Measurements from ENCODE around the gene CARNS1. TPM values are rescaled to one million over a fixed set of nuclear protein-coding genes. Genes with fewer than 3 reads are reported as not detected.

The CARNS1 gene
- total and polyA plus RNA-seq, 2 experiments from 2014 or later: 0.38 to 0.43 TPM

GRCh38 chr11:67407688-67408163 lies 7.8 kb upstream of the CARNS1 start:
- H3F3A ChIP-seq (ENCODE audit: insufficient read depth): no peaks in the 10 kb centered on the region
- in situ Hi-C loops (cut with MboI): no loop called here

GRCh38 chr11:67408437-67409200 lies 6.9 kb upstream of the CARNS1 start:
- Histone ChIP-seq H3K9me2 (ENCODE audit: insufficient read depth) (no peaks in the 10 kb centered on the region), H3K4me1 (ENCODE audit: insufficient read depth) (no peaks in the 10 kb centered on the region), H3K4me3 (no peak overlapping the region), H3K79me2 (ENCODE audit: insufficient read depth) (no peaks in the 10 kb centered on the region), H3K36me3 (ENCODE audit: low read depth) (no peaks in the 10 kb centered on the region), H3K27me3 (replicated peaks; ENCODE audit: insufficient read depth) (peaks cover 23% of the 10 kb centered on the region), H3K9ac (no peak overlapping the region), H3K9me3 (ENCODE audit: low read depth) (no peaks in the 10 kb centered on the region), H3K27ac (no peak overlapping the region), H4K20me1 (ENCODE audit: insufficient read depth) (no peaks in the 10 kb centered on the region), H2AFZ (no peak overlapping the region), H3F3A (ENCODE audit: insufficient read depth) (no peaks in the 10 kb centered on the region), H3K4me2 (ENCODE audit: unreplicated experiment) (no peak overlapping the region)
- 50 to 58% methylated on average over 18 of the region's 18 CpGs for WGBS, 2 experiments (ENCODE audit: low coverage in 1 of 2, low lambda C conversion rate in 2 of 2, missing lambda C conversion rate in 2 of 2)
- in situ Hi-C loops (cut with MboI): no loop called here
- no peak for DNase-seq
- TF ChIP-seq EZH2phosphoT487 (IDR thresholded peaks at IDR 0.05; ENCODE audit: insufficient read depth, low read depth): no peak
- TF ChIP-seq EZH2 (IDR thresholded peaks at IDR 0.05; ENCODE audit: insufficient read depth, poor library complexity, severe bottlenecking): no peak

More at GRCh38 chr11:67407688-67408163, 7.8 kb upstream of the CARNS1 start:
- DNase-seq: no peak
- Histone ChIP-seq H3K27ac (no peak overlapping the region), H3K9me2 (ENCODE audit: insufficient read depth) (no peaks in the 10 kb centered on the region), H3K4me1 (ENCODE audit: insufficient read depth) (no peaks in the 10 kb centered on the region), H3K9ac (no peak overlapping the region), H3K9me3 (ENCODE audit: low read depth) (no peaks in the 10 kb centered on the region), H3K4me2 (ENCODE audit: unreplicated experiment) (no peak overlapping the region), H3K79me2 (ENCODE audit: insufficient read depth) (no peaks in the 10 kb centered on the region), H3K36me3 (ENCODE audit: low read depth) (no peaks in the 10 kb centered on the region), H3K4me3 (no peak overlapping the region), H4K20me1 (ENCODE audit: insufficient read depth) (no peaks in the 10 kb centered on the region), H3K27me3 (replicated peaks; ENCODE audit: insufficient read depth) (peaks cover 23% of the 10 kb centered on the region), H2AFZ (no peak overlapping the region)
- WGBS, 2 experiments (ENCODE audit: low coverage in 1 of 2, low lambda C conversion rate in 2 of 2, missing lambda C conversion rate in 2 of 2): 53 to 64% methylated on average over 12 of the region's 12 CpGs
- TF ChIP-seq EZH2phosphoT487 (IDR thresholded peaks at IDR 0.05; ENCODE audit: insufficient read depth, low read depth) (no peak), EZH2 (IDR thresholded peaks at IDR 0.05; ENCODE audit: insufficient read depth, poor library complexity, severe bottlenecking) (no peak)

DNA sequence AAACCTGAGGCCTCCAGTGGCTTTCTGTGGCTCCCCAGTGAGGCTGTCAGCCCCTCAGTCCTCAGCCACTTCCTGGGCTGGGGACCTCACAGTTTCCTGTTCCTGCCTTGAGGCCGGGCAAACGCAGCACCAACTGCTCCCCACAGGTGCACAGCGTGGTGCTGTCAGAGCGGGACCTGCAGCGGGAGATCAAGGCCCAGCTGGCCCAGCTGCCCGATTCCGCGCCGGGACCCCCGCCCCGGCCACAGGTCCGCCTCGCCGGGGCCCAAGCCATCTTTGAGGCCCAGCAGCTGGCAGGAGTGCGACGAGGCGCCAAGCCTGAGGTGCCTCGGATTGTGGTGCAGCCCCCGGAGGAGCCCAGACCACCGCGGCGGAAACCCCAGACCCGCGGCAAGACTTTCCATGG lies 6.2 kb upstream of the CARNS1 start:
- Histone ChIP-seq H3K4me3 (no peak overlapping the region), H4K20me1 (ENCODE audit: insufficient read depth) (no peaks in the 10 kb centered on the region), H3K4me1 (ENCODE audit: insufficient read depth) (no peaks in the 10 kb centered on the region), H2AFZ (no peak overlapping the region), H3K79me2 (ENCODE audit: insufficient read depth) (no peaks in the 10 kb centered on the region), H3K27ac (no peak overlapping the region), H3F3A (ENCODE audit: insufficient read depth) (no peaks in the 10 kb centered on the region), H3K9me3 (ENCODE audit: low read depth) (no peaks in the 10 kb centered on the region), H3K9me2 (ENCODE audit: insufficient read depth) (no peaks in the 10 kb centered on the region), H3K9ac (no peak overlapping the region), H3K36me3 (ENCODE audit: low read depth) (no peaks in the 10 kb centered on the region), H3K27me3 (replicated peaks; ENCODE audit: insufficient read depth) (peaks cover 23% of the 10 kb centered on the region), H3K4me2 (ENCODE audit: unreplicated experiment) (no peak overlapping the region)
- WGBS, 2 experiments (ENCODE audit: low coverage in 1 of 2, low lambda C conversion rate in 2 of 2, missing lambda C conversion rate in 2 of 2): 59% methylated on average over 10 to 24 of the region's 24 CpGs
- no peak for DNase-seq
- no peak for TF ChIP-seq EZH2 (IDR thresholded peaks at IDR 0.05; ENCODE audit: insufficient read depth, poor library complexity, severe bottlenecking)
- no peak for TF ChIP-seq EZH2phosphoT487 (IDR thresholded peaks at IDR 0.05; ENCODE audit: insufficient read depth, low read depth)
- in situ Hi-C loops (cut with MboI): no loop called here

GRCh38 chr11:67409781-67410368 lies 5.6 kb upstream of the CARNS1 start:
- DNase-seq: no peak
- in situ Hi-C loops (cut with MboI): no loop called here
- WGBS, 2 experiments (ENCODE audit: low coverage in 1 of 2, low lambda C conversion rate in 2 of 2, missing lambda C conversion rate in 2 of 2): 26 to 28% methylated on average over 11 to 13 of the region's 13 CpGs

More at GRCh38 chr11:67409781-67410368, 5.6 kb upstream of the CARNS1 start:
- Histone ChIP-seq H3K27me3 (replicated peaks; ENCODE audit: insufficient read depth) (peaks cover 23% of the 10 kb centered on the region), H3K4me1 (ENCODE audit: insufficient read depth) (no peaks in the 10 kb centered on the region), H3F3A (ENCODE audit: insufficient read depth) (no peaks in the 10 kb centered on the region), H3K27ac (no peak overlapping the region), H3K4me2 (ENCODE audit: unreplicated experiment) (no peak overlapping the region), H3K9me2 (ENCODE audit: insufficient read depth) (no peaks in the 10 kb centered on the region), H3K79me2 (ENCODE audit: insufficient read depth) (no peaks in the 10 kb centered on the region), H4K20me1 (ENCODE audit: insufficient read depth) (no peaks in the 10 kb centered on the region), H3K36me3 (ENCODE audit: low read depth) (no peaks in the 10 kb centered on the region), H3K4me3 (no peak overlapping the region), H3K9me3 (ENCODE audit: low read depth) (no peaks in the 10 kb centered on the region), H2AFZ (no peak overlapping the region), H3K9ac (no peak overlapping the region)
- TF ChIP-seq EZH2phosphoT487 (IDR thresholded peaks at IDR 0.05; ENCODE audit: insufficient read depth, low read depth) (no peak), EZH2 (IDR thresholded peaks at IDR 0.05; ENCODE audit: insufficient read depth, poor library complexity, severe bottlenecking) (no peak)
